T follicular helper cell (primary cell): ENCODE results near the gene THRB.

Experiments used
- DNase-seq: peaks from one replicate; pipeline ENCODE4 v3.0.0-alpha.2; 2020; ENCODE audit warnings: low read depth

THRB gene

GRCh38 chr3:24351779-24352469, 142.7 kb downstream of the THRB start:
- no peak for DNase-seq

GRCh38 chr3:24349367-24350019, 145.2 kb downstream of the THRB start:
- DNase-seq, result no peak

GRCh38 chr3:24348348-24348747, 146.3 kb downstream of the THRB start:
- DNase-seq, result no peak

- no peak for DNase-seq
These were observed 149.7 kb downstream of the THRB start for GRCh38 chr3:24344784-24345439.

- no peak for DNase-seq
These were observed 151.4 kb downstream of the THRB start for GRCh38 chr3:24343084-24343783.

GRCh38 chr3:24342275-24342674, 152.4 kb downstream of the THRB start:
- DNase-seq, result no peak

- no peak for DNase-seq
These were observed 153.0 kb downstream of the THRB start for GRCh38 chr3:24341668-24342067.

GRCh38 chr3:24340966-24341365, 153.7 kb downstream of the THRB start:
- DNase-seq, result no peak

- no peak for DNase-seq
These were observed 154.5 kb downstream of the THRB start for GRCh38 chr3:24340161-24340560.

GRCh38 chr3:24339266-24339825, 155.3 kb downstream of the THRB start:
- DNase-seq, result no peak

GRCh38 chr3:24338409-24339130, 156.1 kb downstream of the THRB start:
- no peak for DNase-seq

GRCh38 chr3:24336101-24336500, 158.5 kb downstream of the THRB start:
- DNase-seq, result no peak

GRCh38 chr3:24332092-24332491, 162.6 kb downstream of the THRB start:
- no peak for DNase-seq

GRCh38 chr3:24323272-24323671, 171.4 kb downstream of the THRB start:
- no peak for DNase-seq

GRCh38 chr3:24320601-24321000, 174.0 kb downstream of the THRB start:
- DNase-seq, result no peak

- DNase-seq, result no peak
These were observed 175.9 kb downstream of the THRB start for GRCh38 chr3:24318677-24319287.

GRCh38 chr3:24316887-24317383, 177.7 kb downstream of the THRB start:
- no peak for DNase-seq

GRCh38 chr3:24315971-24316370, 178.7 kb downstream of the THRB start:
- no peak for DNase-seq

GRCh38 chr3:24315356-24315755, 179.3 kb downstream of the THRB start:
- no peak for DNase-seq

GRCh38 chr3:24311881-24312280, 182.8 kb downstream of the THRB start:
- no peak for DNase-seq

- DNase-seq, result no peak
These were observed 183.8 kb downstream of the THRB start for GRCh38 chr3:24310887-24311286.
